Body of pancreas (tissue), 4 donors: ENCODE data around the gene ARHGAP4.

Source experiments
- POLR2A ChIP-seq, 3 donors: fragments of 450-650 bp; IDR thresholded peaks; one replicate each; pipeline ENCODE4 v1.6.1; 2016; ENCODE audit warnings: antibody characterized with exemption in 3 of 3, mild to moderate bottlenecking in 2 of 3
- TF ChIP-seq, protein P1 (sequence below), 7 experiments: fragments of 450-650 bp in 4 of 7; fragments of 200-600 bp in 3 of 7; sonication (generic) in 3 of 7; IDR thresholded peaks; one replicate each; pipeline ENCODE4 v1.5.1; 2016 to 2019; ENCODE audit warnings: antibody characterized with exemption in 7 of 7

DNA sequence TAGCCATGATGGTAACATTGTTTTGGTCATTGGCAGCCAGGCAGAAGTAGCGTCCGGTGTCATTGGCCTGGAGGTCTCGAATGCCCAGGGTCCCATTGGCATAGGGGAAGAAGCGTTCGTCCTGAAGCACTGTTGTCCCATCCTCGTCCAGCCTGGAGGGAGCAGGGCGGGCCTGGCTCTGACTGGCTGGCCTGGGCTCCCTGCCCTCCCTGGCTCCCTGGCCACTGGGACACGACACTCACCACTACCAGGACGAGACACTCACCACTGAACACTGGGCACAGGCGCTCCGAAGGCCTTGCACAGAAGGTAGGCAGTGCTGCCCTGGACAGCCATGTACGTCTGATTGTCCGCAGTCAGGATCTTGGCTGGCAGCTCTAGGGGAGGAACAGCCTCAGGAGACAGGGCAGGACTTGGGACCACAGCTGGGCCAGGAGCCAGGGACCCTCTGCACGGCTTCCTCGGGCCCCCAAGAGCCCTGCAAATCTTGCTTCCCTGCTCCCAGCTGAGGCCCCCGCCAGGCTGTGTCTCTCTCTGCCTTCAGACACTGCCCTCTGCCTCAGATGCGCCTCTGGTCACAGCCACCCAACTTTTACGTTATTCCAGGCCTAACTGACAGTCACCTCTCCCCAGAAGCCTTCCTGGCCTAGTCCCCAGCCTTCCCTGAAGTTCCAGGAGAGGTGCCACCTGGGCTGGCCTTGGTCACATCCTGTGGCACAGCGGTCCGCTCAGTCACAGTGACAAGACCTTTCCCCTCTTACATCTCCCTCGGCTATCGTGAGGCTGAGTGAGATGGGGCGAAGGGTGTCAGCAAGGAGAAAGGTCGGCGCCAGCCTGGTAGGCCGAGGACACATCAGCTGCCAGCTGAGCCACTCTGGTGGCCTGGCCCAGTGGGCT, 57.2 kb downstream of the ARHGAP4 start:
- TF ChIP-seq, protein P1, sequence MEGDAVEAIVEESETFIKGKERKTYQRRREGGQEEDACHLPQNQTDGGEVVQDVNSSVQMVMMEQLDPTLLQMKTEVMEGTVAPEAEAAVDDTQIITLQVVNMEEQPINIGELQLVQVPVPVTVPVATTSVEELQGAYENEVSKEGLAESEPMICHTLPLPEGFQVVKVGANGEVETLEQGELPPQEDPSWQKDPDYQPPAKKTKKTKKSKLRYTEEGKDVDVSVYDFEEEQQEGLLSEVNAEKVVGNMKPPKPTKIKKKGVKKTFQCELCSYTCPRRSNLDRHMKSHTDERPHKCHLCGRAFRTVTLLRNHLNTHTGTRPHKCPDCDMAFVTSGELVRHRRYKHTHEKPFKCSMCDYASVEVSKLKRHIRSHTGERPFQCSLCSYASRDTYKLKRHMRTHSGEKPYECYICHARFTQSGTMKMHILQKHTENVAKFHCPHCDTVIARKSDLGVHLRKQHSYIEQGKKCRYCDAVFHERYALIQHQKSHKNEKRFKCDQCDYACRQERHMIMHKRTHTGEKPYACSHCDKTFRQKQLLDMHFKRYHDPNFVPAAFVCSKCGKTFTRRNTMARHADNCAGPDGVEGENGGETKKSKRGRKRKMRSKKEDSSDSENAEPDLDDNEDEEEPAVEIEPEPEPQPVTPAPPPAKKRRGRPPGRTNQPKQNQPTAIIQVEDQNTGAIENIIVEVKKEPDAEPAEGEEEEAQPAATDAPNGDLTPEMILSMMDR (IDR thresholded peaks at IDR 0.05): no peak
- no peak for TF ChIP-seq POLR2A (IDR thresholded peaks at IDR 0.05)
